Upper lobe of right lung (tissue), 1 donor: ENCODE measurements around the gene HLA-DQB1. TPM values are rescaled to one million over a fixed set of nuclear protein-coding genes. Genes with fewer than 3 reads are reported as not detected.
A peak's percentile ranks its signal among the peaks of the same experiment; 100 is the strongest.

Experiments used
- ATAC-seq: fragments of 200-7000 bp; cut with Tn5 transposase; one replicate; pipeline ENCODE4 v1.9.1; 2020; ENCODE audit warnings: mild to moderate bottlenecking, moderate library complexity
- DNase-seq: peaks from one replicate; pipeline ENCODE4 v3.0.0-alpha.2; 2020
- H3K27ac ChIP-seq: fragments of 200-600 bp; one replicate; pipeline ENCODE4 v1.8.0; 2022
- H3K27me3 ChIP-seq: fragments of 200-600 bp; one replicate; pipeline ENCODE4 v1.8.0; 2022; ENCODE audit warnings: mild to moderate bottlenecking
- H3K36me3 ChIP-seq: fragments of 200-600 bp; one replicate; pipeline ENCODE4 v1.8.0; 2022
- H3K4me1 ChIP-seq: fragments of 200-600 bp; one replicate; pipeline ENCODE4 v1.8.0; 2022
- H3K4me3 ChIP-seq: fragments of 200-600 bp; one replicate; pipeline ENCODE4 v1.8.0; 2022; ENCODE audit warnings: mild to moderate bottlenecking
- H3K9me3 ChIP-seq: fragments of 200-600 bp; one replicate; pipeline ENCODE4 v1.8.0; 2022
- CTCF ChIP-seq: fragments of 200-600 bp; IDR thresholded peaks from one replicate; pipeline ENCODE4 v1.8.0; 2022; ENCODE audit warnings: antibody characterized with exemption
- intact Hi-C: fragments of 100-400 bp; cut with DNase I; formaldehyde crosslinking; loops from one replicate; pipeline ENCODE4 v1.11.0; 2022
- total RNA-seq: library from RNA; stranded (reverse); fragmentation: NEBNext Ultra II Directional; extraction: Animal tissue kit (Norgen Biotek cat#: 25700); gene quantifications from one replicate; pipeline ENCODE4 v1.2.1, GENCODE V29; 2021
- donor health status: DM: no; HTN: yes; CAD: no; lungs with severe emphysema.

The HLA-DQB1 gene
- total RNA-seq, 1 donor from 2014 or later = 94.9 TPM

- ATAC-seq (no peak), DNase-seq (no peak)
- Histone ChIP-seq H3K9me3 (no peaks in the 10 kb centered on the region), H3K36me3 (no peaks in the 10 kb centered on the region), H3K27me3 (no peaks in the 10 kb centered on the region), H3K4me3 (no peak overlapping the region), H3K27ac (no peak overlapping the region), H3K4me1 (no peaks in the 10 kb centered on the region)
- intact Hi-C loops = no loop called here
- TF ChIP-seq CTCF = no peak
Measured at GRCh38 chr6:32621372-32621771, 45.1 kb downstream of the HLA-DQB1 start.

GRCh38 chr6:32617751-32618150, 48.7 kb downstream of the HLA-DQB1 start:
- DNase-seq (no peak), ATAC-seq (no peak)
- TF ChIP-seq CTCF = no peak
- Histone ChIP-seq H3K36me3 (no peaks in the 10 kb centered on the region), H3K27ac (no peak overlapping the region), H3K4me3 (no peak overlapping the region), H3K4me1 (no peaks in the 10 kb centered on the region), H3K9me3 (no peaks in the 10 kb centered on the region), H3K27me3 (no peaks in the 10 kb centered on the region)
- intact Hi-C loops = no loop called here

- intact Hi-C loops = no loop called here
- H3K36me3 ChIP-seq = no peaks in the 10 kb centered on the region
- H3K27ac ChIP-seq = no peak overlapping the region
- H3K9me3 ChIP-seq = no peaks in the 10 kb centered on the region
- H3K27me3 ChIP-seq = no peaks in the 10 kb centered on the region
- no peak for ATAC-seq
- no peak for TF ChIP-seq CTCF
- DNase-seq = no peak
- no peaks in the 10 kb centered on the region for H3K4me1 ChIP-seq
- no peak overlapping the region for H3K4me3 ChIP-seq
Measured at GRCh38 chr6:32615885-32616532, 50.4 kb downstream of the HLA-DQB1 start.

- DNase-seq = no peak
- peak; percentile 80 for ATAC-seq
- no peaks in the 10 kb centered on the region for H3K27me3 ChIP-seq
- H3K9me3 ChIP-seq = no peaks in the 10 kb centered on the region
- H3K4me1 ChIP-seq = no peaks in the 10 kb centered on the region
- no peak overlapping the region for H3K4me3 ChIP-seq
- no peaks in the 10 kb centered on the region for H3K36me3 ChIP-seq
- TF ChIP-seq CTCF = no peak
- intact Hi-C loops = no loop called here
- H3K27ac ChIP-seq = no peak overlapping the region
Measured at GRCh38 chr6:32614366-32615081, 51.9 kb downstream of the HLA-DQB1 start.

GRCh38 chr6:32613475-32613874, 53.0 kb downstream of the HLA-DQB1 start:
- Histone ChIP-seq H3K27me3 (no peaks in the 10 kb centered on the region), H3K4me3 (no peak overlapping the region), H3K9me3 (no peaks in the 10 kb centered on the region), H3K27ac (no peak overlapping the region), H3K36me3 (no peaks in the 10 kb centered on the region), H3K4me1 (no peaks in the 10 kb centered on the region)
- DNase-seq (no peak), ATAC-seq (no peak)
- intact Hi-C loops = no loop called here
- no peak for TF ChIP-seq CTCF
